HCT116 (cell line): ENCODE data around the gene ALK. TPM values are rescaled to one million over a fixed set of nuclear protein-coding genes. Genes with fewer than 3 reads are reported as not detected.

Experiments
- ATAC-seq: fragments of 200-7000 bp; cut with Tn5 transposase; 2 replicates; pipeline ENCODE4 v1.9.1; 2020; ENCODE audit warnings: mild to moderate bottlenecking, moderate library complexity
- BruUV-seq: library from RNA; stranded (reverse); fragments of 400-500 nt; replicated peaks from 2 replicates; lab custom pipeline; 2021; lab: Mats Ljungman, UMichigan
- CTCF ChIA-PET: fragments of 300-600 bp; sonication (Branson Sonifier 250); formaldehyde crosslinking; loops from one replicate; lab custom pipeline; 2021; ENCODE audit warnings: antibody characterized with exemption; lab: Charles Lee
- POLR2A ChIA-PET: fragments of 300-600, 350-600 bp; sonication (Branson Sonifier 250); formaldehyde crosslinking; loops from one replicate; lab custom pipeline; 2021; ENCODE audit warnings: antibody characterized with exemption; lab: Charles Lee
- RAD21 ChIA-PET, 2 experiments: fragments of 300-600 bp; sonication (Branson Sonifier 250); formaldehyde crosslinking; loops; one replicate each; lab custom pipeline; 2023; ENCODE audit warnings: low total read pairs in 2 of 2; ENCODE audit not compliant: uncharacterized antibody in 2 of 2, unreplicated experiment in 2 of 2, low non-redundant PET in 1 of 2; lab: Charles Lee
- DNase-seq: peaks from one replicate; pipeline ENCODE4 v3.0.0-alpha.2; 2010; ENCODE audit warnings: low read depth, low spot score
- H2AFZ ChIP-seq: fragments of 200-600 bp; shearing (Covaris generic), sonication (generic); 2 replicates; pipeline ENCODE4 v1.6.1; 2017; ENCODE audit warnings: low read depth, mixed run types, mixed read lengths, antibody characterized with exemption, low read length; ENCODE audit not compliant: poor library complexity, severe bottlenecking
- H3K27ac ChIP-seq: 2 replicates; pipeline ENCODE4 v1.5.1; 2012; ENCODE audit warnings: low read depth, low read length
- H3K27me3 ChIP-seq: fragments of 200-600 bp; sonication (generic); 2 replicates; pipeline ENCODE4 v1.6.1; 2016; ENCODE audit warnings: mixed run types, low read length, mixed read lengths; ENCODE audit not compliant: insufficient read depth
- H3K36me3 ChIP-seq, 2 experiments: fragments of 200-500 bp in 1 of 2; fragments of 200-600 bp in 1 of 2; sonication (Bioruptor generic) in 1 of 2; sonication (generic) in 1 of 2; 2 replicates each; pipeline versions ENCODE4 v1.5.1 to v1.6.1; 2014 to 2016; ENCODE audit warnings: low read length in 2 of 2, inconsistent platforms in 1 of 2, mixed read lengths in 1 of 2, mixed run types in 1 of 2; ENCODE audit not compliant: insufficient read depth in 2 of 2, control insufficient read depth in 1 of 2
- H3K4me1 ChIP-seq, 2 experiments: fragments of 200-600 bp in 1 of 2; sonication (generic) in 1 of 2; 2 replicates each; pipeline versions ENCODE4 v1.5.1 to v1.6.1; 2012 to 2017; ENCODE audit warnings: low read length in 2 of 2, inconsistent platforms in 1 of 2, mild to moderate bottlenecking in 1 of 2, mixed read lengths in 1 of 2, mixed run types in 1 of 2, moderate library complexity in 1 of 2; ENCODE audit not compliant: insufficient read depth in 2 of 2, control insufficient read depth in 1 of 2
- H3K4me2 ChIP-seq: fragments of 200-600 bp; sonication (generic); 2 replicates; pipeline ENCODE4 v1.6.1; 2017; ENCODE audit warnings: mixed run types, low read length, mixed read lengths
- H3K4me3 ChIP-seq, 2 experiments: fragments of 200-600 bp in 1 of 2; sonication (generic) in 1 of 2; replicated peaks in 1 of 2; 2 replicates each; pipeline ENCODE4 v1.5.1; 2011 to 2016; ENCODE audit warnings: low read length in 2 of 2, control low read depth in 1 of 2, low read depth in 1 of 2, mild to moderate bottlenecking in 1 of 2, mixed read lengths in 1 of 2, mixed run types in 1 of 2
- H3K79me2 ChIP-seq: fragments of 200-600 bp; sonication (generic); 2 replicates; pipeline ENCODE4 v1.6.1; 2017; ENCODE audit warnings: mild to moderate bottlenecking, mixed run types, low read length, moderate library complexity, mixed read lengths; ENCODE audit not compliant: insufficient read depth
- H3K9ac ChIP-seq: fragments of 200-600 bp; sonication (generic); 2 replicates; pipeline ENCODE4 v1.6.1; 2016; ENCODE audit warnings: low read length, mixed read lengths
- H3K9me2 ChIP-seq: fragments of 200-600 bp; sonication (generic), shearing (Covaris generic); 2 replicates; pipeline ENCODE4 v1.6.1; 2017; ENCODE audit warnings: mixed run types, mild to moderate bottlenecking, moderate library complexity; ENCODE audit not compliant: insufficient read depth
- H3K9me3 ChIP-seq, 2 experiments: fragments of 200-500 bp in 1 of 2; fragments of 200-600 bp in 1 of 2; sonication (Bioruptor generic) in 1 of 2; sonication (generic) in 1 of 2; 2 replicates each; pipeline ENCODE4 v1.6.1; 2014 to 2017; ENCODE audit warnings: low read length in 2 of 2, mixed read lengths in 2 of 2, inconsistent platforms in 1 of 2, low read depth in 1 of 2, mild to moderate bottlenecking in 1 of 2, mixed run types in 1 of 2, moderate library complexity in 1 of 2; ENCODE audit not compliant: control insufficient read depth in 1 of 2, insufficient read depth in 1 of 2
- H4K20me1 ChIP-seq: fragments of 200-600 bp; sonication (generic), shearing (Covaris generic); 2 replicates; pipeline ENCODE4 v1.6.1; 2017; ENCODE audit warnings: mixed run types, mild to moderate bottlenecking, moderate library complexity; ENCODE audit not compliant: insufficient read depth
- CEBPB ChIP-seq: IDR thresholded peaks from 2 replicates; pipeline ENCODE4 v1.6.1; 2012; ENCODE audit warnings: low read depth
- EGR1 ChIP-seq: IDR thresholded peaks from 2 replicates; pipeline ENCODE4 v1.6.1; 2012; ENCODE audit warnings: low read depth
- FOSL1 ChIP-seq: IDR thresholded peaks from 2 replicates; pipeline ENCODE4 v1.6.1; 2012; ENCODE audit warnings: low read depth
- JUND ChIP-seq: IDR thresholded peaks from 2 replicates; pipeline ENCODE4 v1.6.1; 2012
- SIN3A ChIP-seq: IDR thresholded peaks from 2 replicates; pipeline ENCODE4 v1.6.1; 2012; ENCODE audit warnings: low read depth
- YY1 ChIP-seq: IDR thresholded peaks from 2 replicates; pipeline ENCODE4 v1.6.1; 2011; ENCODE audit warnings: low read length, low read depth, moderate library complexity, mild to moderate bottlenecking; ENCODE audit not compliant: insufficient replicate concordance; ENCODE audit errors: extremely low read depth
- intact Hi-C: fragments of 100-400 bp; cut with micrococcal nuclease; formaldehyde crosslinking; loops from 2 replicates; pipeline ENCODE4 v1.10.0; 2022
- total RNA-seq: library from RNA; stranded (reverse); gene quantifications from one replicate; pipeline ENCODE4 v1.2.1, GENCODE V29; 2021; ENCODE audit not compliant: unreplicated experiment
- TF ChIP-seq, protein P1 (sequence below): IDR thresholded peaks from 2 replicates; pipeline ENCODE4 v1.6.1; 2012
- TF ChIP-seq, protein P2 (sequence below): IDR thresholded peaks from 2 replicates; pipeline ENCODE4 v1.6.1; 2012; ENCODE audit warnings: low read depth
- TF ChIP-seq, protein P3 (sequence below), 3 experiments: fragments of 200-600 bp in 1 of 3; sonication (generic) in 1 of 3; IDR thresholded peaks in 2 of 3; conservative IDR thresholded peaks in 1 of 3; 2 replicates each; pipeline ENCODE4 v1.5.1; 2012 to 2017; ENCODE audit warnings: low read depth in 2 of 3, low read length in 2 of 3, antibody characterized with exemption in 1 of 3, borderline replicate concordance in 1 of 3, control low read depth in 1 of 3, mild to moderate bottlenecking in 1 of 3, mixed read lengths in 1 of 3, mixed run types in 1 of 3, moderate library complexity in 1 of 3; ENCODE audit not compliant: insufficient read depth in 1 of 3
- TF ChIP-seq, protein P4 (sequence below): IDR thresholded peaks from 2 replicates; pipeline ENCODE4 v1.6.1; 2012

The ALK gene
- total RNA-seq, 1 experiment from 2014 or later = not detected

DNA sequence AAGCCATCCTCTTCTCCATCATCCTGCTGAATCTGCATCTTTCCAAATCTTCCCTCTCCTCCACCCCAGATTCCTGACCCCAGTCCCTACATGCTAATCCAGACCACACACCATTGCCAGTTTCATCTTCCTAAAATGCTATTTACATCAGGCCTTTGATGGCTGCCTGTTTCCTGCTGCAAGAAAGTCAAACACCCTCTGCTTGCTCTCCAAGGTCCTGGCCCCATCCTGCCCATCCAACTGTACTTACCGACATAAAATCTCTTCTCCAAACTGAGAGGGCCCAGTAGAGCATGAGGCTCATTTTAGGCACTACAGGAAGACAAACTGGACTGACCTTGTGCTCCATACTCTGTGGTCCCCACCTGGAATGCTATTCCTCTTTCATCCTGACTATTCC lies 19.0 kb downstream of the ALK start:
- Histone ChIP-seq H3K4me3 (no peak overlapping the region), H3K9ac (no peak overlapping the region), H3K79me2 (no peaks in the 10 kb centered on the region), H4K20me1 (no peaks in the 10 kb centered on the region), H3K27me3 (peaks cover 79% of the 10 kb centered on the region), H3K9me2 (no peaks in the 10 kb centered on the region), H2AFZ (no peak overlapping the region), H3K4me1 (no peaks in the 10 kb centered on the region), H3K27ac (no peak overlapping the region), H3K4me2 (no peak overlapping the region), H3K9me3 (no peaks in the 10 kb centered on the region), H3K36me3 (no peaks in the 10 kb centered on the region)
- ATAC-seq (no peak), DNase-seq (no peak)
- ChIA-PET CTCF (no interaction called here), POLR2A (no interaction called here), RAD21 (no interaction called here)
- no peak for TF ChIP-seq SIN3A
- no peak for TF ChIP-seq EGR1
- TF ChIP-seq, protein P1, sequence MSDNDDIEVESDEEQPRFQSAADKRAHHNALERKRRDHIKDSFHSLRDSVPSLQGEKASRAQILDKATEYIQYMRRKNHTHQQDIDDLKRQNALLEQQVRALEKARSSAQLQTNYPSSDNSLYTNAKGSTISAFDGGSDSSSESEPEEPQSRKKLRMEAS = no peak
- TF ChIP-seq, protein P2, sequence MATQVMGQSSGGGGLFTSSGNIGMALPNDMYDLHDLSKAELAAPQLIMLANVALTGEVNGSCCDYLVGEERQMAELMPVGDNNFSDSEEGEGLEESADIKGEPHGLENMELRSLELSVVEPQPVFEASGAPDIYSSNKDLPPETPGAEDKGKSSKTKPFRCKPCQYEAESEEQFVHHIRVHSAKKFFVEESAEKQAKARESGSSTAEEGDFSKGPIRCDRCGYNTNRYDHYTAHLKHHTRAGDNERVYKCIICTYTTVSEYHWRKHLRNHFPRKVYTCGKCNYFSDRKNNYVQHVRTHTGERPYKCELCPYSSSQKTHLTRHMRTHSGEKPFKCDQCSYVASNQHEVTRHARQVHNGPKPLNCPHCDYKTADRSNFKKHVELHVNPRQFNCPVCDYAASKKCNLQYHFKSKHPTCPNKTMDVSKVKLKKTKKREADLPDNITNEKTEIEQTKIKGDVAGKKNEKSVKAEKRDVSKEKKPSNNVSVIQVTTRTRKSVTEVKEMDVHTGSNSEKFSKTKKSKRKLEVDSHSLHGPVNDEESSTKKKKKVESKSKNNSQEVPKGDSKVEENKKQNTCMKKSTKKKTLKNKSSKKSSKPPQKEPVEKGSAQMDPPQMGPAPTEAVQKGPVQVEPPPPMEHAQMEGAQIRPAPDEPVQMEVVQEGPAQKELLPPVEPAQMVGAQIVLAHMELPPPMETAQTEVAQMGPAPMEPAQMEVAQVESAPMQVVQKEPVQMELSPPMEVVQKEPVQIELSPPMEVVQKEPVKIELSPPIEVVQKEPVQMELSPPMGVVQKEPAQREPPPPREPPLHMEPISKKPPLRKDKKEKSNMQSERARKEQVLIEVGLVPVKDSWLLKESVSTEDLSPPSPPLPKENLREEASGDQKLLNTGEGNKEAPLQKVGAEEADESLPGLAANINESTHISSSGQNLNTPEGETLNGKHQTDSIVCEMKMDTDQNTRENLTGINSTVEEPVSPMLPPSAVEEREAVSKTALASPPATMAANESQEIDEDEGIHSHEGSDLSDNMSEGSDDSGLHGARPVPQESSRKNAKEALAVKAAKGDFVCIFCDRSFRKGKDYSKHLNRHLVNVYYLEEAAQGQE = peak; percentile 16; the same call in 1 of the 2 replicates
- no TSS peak for BruUV-seq
- intact Hi-C loops = no loop called here

DNA sequence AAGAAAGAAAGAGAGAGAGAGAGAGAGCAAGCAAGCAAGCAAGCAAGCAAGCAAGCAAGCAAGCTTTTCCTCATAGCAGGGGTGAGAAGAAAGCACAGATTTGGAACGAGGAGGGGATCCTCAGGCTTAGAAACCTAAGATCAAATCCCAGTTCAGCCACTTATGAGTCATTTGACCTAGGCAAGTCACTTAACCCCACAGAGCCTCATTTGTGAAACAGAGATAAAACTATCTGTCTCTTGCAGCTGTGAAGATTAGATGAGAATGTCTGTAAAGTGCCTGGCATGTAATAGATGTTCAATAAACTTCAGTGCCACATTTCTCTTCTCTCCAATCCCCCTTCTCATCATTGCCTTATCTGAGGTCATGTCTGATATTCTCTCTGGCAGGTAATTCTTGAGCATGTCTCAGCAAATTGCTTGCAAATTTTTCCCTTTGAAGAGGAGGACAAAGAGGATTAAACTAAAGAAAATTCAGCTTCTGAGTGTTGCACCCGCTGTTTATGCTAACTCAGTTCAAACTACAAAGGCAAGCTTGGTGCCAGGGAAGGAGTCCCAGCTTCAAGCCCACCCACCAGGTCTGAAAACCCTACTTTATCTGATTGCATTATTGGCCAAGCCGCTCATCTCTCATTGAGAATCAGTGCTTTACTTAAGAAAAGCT lies 20.3 kb downstream of the ALK start:
- H3K27ac ChIP-seq = no peak overlapping the region
- ATAC-seq (no peak), DNase-seq (no peak)
- H3K4me1 ChIP-seq = no peaks in the 10 kb centered on the region
- no peaks in the 10 kb centered on the region for H3K36me3 ChIP-seq
- BruUV-seq = no TSS peak
- intact Hi-C loops = no loop called here
- no peaks in the 10 kb centered on the region for H3K9me3 ChIP-seq
- no peak overlapping the region for H3K9ac ChIP-seq
- H3K4me3 ChIP-seq = no peak overlapping the region
- RAD21 ChIA-PET = no interaction called here
- H2AFZ ChIP-seq = no peak overlapping the region
- POLR2A ChIA-PET = no interaction called here
- CTCF ChIA-PET = no interaction called here
- no peaks in the 10 kb centered on the region for H3K9me2 ChIP-seq
- TF ChIP-seq FOSL1 = no peak
- TF ChIP-seq, protein P3, sequence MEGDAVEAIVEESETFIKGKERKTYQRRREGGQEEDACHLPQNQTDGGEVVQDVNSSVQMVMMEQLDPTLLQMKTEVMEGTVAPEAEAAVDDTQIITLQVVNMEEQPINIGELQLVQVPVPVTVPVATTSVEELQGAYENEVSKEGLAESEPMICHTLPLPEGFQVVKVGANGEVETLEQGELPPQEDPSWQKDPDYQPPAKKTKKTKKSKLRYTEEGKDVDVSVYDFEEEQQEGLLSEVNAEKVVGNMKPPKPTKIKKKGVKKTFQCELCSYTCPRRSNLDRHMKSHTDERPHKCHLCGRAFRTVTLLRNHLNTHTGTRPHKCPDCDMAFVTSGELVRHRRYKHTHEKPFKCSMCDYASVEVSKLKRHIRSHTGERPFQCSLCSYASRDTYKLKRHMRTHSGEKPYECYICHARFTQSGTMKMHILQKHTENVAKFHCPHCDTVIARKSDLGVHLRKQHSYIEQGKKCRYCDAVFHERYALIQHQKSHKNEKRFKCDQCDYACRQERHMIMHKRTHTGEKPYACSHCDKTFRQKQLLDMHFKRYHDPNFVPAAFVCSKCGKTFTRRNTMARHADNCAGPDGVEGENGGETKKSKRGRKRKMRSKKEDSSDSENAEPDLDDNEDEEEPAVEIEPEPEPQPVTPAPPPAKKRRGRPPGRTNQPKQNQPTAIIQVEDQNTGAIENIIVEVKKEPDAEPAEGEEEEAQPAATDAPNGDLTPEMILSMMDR (IDR thresholded peaks at IDR 0.05 in 2 of 3, conservative IDR thresholded peaks at IDR 0.05 in 1 of 3; ENCODE audit: borderline replicate concordance in 1 of 3, insufficient read depth in 1 of 3, low read depth in 2 of 3, low read length in 2 of 3) = no peak
- TF ChIP-seq, protein P1 = no peak
- no peak for TF ChIP-seq CEBPB
- TF ChIP-seq SIN3A = no peak
- no peak for TF ChIP-seq YY1
- TF ChIP-seq JUND = no peak
- TF ChIP-seq EGR1 = no peak
- TF ChIP-seq, protein P4, sequence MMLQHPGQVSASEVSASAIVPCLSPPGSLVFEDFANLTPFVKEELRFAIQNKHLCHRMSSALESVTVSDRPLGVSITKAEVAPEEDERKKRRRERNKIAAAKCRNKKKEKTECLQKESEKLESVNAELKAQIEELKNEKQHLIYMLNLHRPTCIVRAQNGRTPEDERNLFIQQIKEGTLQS = no peak
- no peak overlapping the region for H3K4me2 ChIP-seq
- H4K20me1 ChIP-seq = no peaks in the 10 kb centered on the region
- H3K27me3 ChIP-seq = peaks cover 84% of the 10 kb centered on the region
- no peaks in the 10 kb centered on the region for H3K79me2 ChIP-seq
